OCI-LY7 (cell line): Measurements from ENCODE around the gene RASGRP4. TPM values are rescaled to one million over a fixed set of nuclear protein-coding genes. Genes with fewer than 3 reads are reported as not detected.

Experiments
- BruUV-seq: library from RNA; stranded (reverse); fragments of 400-500 nt; replicated peaks from 2 replicates; lab custom pipeline; 2021; lab: Mats Ljungman, UMichigan
- CTCF ChIA-PET: fragments of 300-600 bp; sonication (Branson Sonifier 250); formaldehyde crosslinking; loops from one replicate; lab custom pipeline; 2022; ENCODE audit warnings: antibody characterized with exemption; ENCODE audit not compliant: unreplicated experiment; lab: Charles Lee
- POLR2A ChIA-PET: fragments of 300-600 bp; sonication (Branson Sonifier 250); formaldehyde crosslinking; loops from one replicate; lab custom pipeline; 2022; ENCODE audit warnings: antibody characterized with exemption; lab: Charles Lee
- DNase-seq: peaks from one replicate; pipeline ENCODE4 v3.0.0-alpha.2; 2015; ENCODE audit warnings: low spot score
- H2AFZ ChIP-seq: fragments of 200-600 bp; sonication (generic), shearing (Covaris generic); 2 replicates; pipeline ENCODE4 v1.6.1; 2014; ENCODE audit warnings: mild to moderate bottlenecking, antibody characterized with exemption, low read length, moderate library complexity
- H3K27ac ChIP-seq: fragments of 200-600 bp; sonication (generic); 2 replicates; pipeline ENCODE4 v1.5.1; 2014; ENCODE audit warnings: mixed run types, low read depth, mild to moderate bottlenecking, moderate library complexity, low read length, inconsistent platforms; ENCODE audit not compliant: poor library complexity, severe bottlenecking
- H3K36me3 ChIP-seq: fragments of 200-600 bp; sonication (generic); 2 replicates; pipeline ENCODE4 v1.6.1; 2014; ENCODE audit warnings: mild to moderate bottlenecking, antibody characterized with exemption, low read length, moderate library complexity, mixed read lengths; ENCODE audit not compliant: insufficient read depth
- H3K4me1 ChIP-seq: fragments of 200-600 bp; sonication (generic); 2 replicates; pipeline ENCODE4 v1.5.1; 2014; ENCODE audit warnings: mild to moderate bottlenecking, low read length; ENCODE audit not compliant: insufficient read depth, poor library complexity, severe bottlenecking
- H3K4me2 ChIP-seq: fragments of 200-600 bp; sonication (generic); 2 replicates; pipeline ENCODE4 v1.6.1; 2014; ENCODE audit warnings: mild to moderate bottlenecking, low read length
- H3K4me3 ChIP-seq: fragments of 200-600 bp; sonication (generic); 2 replicates; pipeline ENCODE4 v1.5.1; 2014; ENCODE audit warnings: mild to moderate bottlenecking, low read depth, low read length; ENCODE audit not compliant: poor library complexity, severe bottlenecking
- H3K79me2 ChIP-seq: fragments of 200-600 bp; sonication (generic); 2 replicates; pipeline ENCODE4 v1.6.1; 2016; ENCODE audit warnings: low read depth, mild to moderate bottlenecking, low read length, moderate library complexity, mixed read lengths; ENCODE audit not compliant: insufficient read depth
- H3K9me2 ChIP-seq: fragments of 200-600 bp; sonication (generic); 2 replicates; pipeline ENCODE4 v1.6.1; 2016; ENCODE audit warnings: mild to moderate bottlenecking, low read length, mixed read lengths; ENCODE audit not compliant: insufficient read depth
- H3K9me3 ChIP-seq: fragments of 200-600 bp; sonication (generic); 2 replicates; pipeline ENCODE4 v1.6.1; 2014; ENCODE audit warnings: mild to moderate bottlenecking, mixed run types, low read length, mixed read lengths
- H4K20me1 ChIP-seq: fragments of 200-600 bp; sonication (generic); 2 replicates; pipeline ENCODE4 v1.6.1; 2014; ENCODE audit warnings: mild to moderate bottlenecking, antibody characterized with exemption, low read length, moderate library complexity, mixed read lengths; ENCODE audit not compliant: insufficient read depth
- EZH2phosphoT487 ChIP-seq: fragments of 200-600 bp; sonication (generic); IDR thresholded peaks from 2 replicates; pipeline ENCODE4 v1.6.1; 2018; ENCODE audit warnings: low read depth, borderline replicate concordance, mild to moderate bottlenecking, mixed run types, antibody characterized with exemption, low read length, moderate library complexity, mixed read lengths
- intact Hi-C: fragments of 100-400 bp; cut with micrococcal nuclease; formaldehyde crosslinking; loops from one replicate; pipeline ENCODE4 v1.10.0; 2022; ENCODE audit not compliant: unreplicated experiment
- total RNA-seq, 2 experiments: library from RNA; depleted of rRNA in 1 of 2; stranded (reverse); fragments of >200 nt in 1 of 2; shearing (Covaris generic) in 1 of 2; gene quantifications; 2 replicates each; pipeline ENCODE4 v1.2.3, GENCODE V29; 2014 to 2022
- TF ChIP-seq, protein P1 (sequence below): fragments of 200-600 bp; sonication (generic); conservative IDR thresholded peaks from 2 replicates; pipeline ENCODE4 v1.5.1; 2014; ENCODE audit warnings: mild to moderate bottlenecking, antibody characterized with exemption, low read length, moderate library complexity, mixed read lengths

Gene RASGRP4
- total RNA-seq, 2 experiments from 2014 or later, result not detected

DNA sequence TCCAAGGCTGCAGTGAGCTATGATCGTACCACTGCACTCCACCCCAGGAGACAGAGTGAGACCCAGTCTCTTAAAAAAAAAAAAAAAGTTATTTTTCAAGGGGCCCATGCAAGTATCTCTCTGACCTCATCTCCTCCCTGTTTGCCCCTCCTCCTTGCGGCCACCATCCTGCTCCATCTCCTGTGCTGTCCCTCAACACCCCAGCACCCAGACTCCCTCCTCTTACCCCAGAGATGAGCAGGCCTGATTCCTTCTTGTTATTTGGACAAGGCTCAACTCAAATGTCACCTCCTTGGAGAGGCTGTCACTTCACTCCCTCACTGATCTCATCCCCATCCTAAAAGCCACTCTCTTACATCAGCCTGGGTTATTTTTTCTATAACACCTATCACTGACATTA is 11.9 kb upstream of the RASGRP4 start:
- Histone ChIP-seq H3K4me3 (no peak overlapping the region), H3K4me1 (no peaks in the 10 kb centered on the region), H2AFZ (no peak overlapping the region), H3K9me2 (no peaks in the 10 kb centered on the region), H3K9me3 (no peaks in the 10 kb centered on the region), H4K20me1 (no peaks in the 10 kb centered on the region), H3K79me2 (no peaks in the 10 kb centered on the region), H3K36me3 (no peaks in the 10 kb centered on the region), H3K27ac (no peak overlapping the region), H3K4me2 (no peak overlapping the region)
- BruUV-seq, result no TSS peak
- intact Hi-C loops, result no loop called here
- ChIA-PET POLR2A (interaction anchor here (0.7 kb wide), 1 partner anchor 145 kb away, joined by 3 read pairs; no protein-coding TSS in a partner anchor), CTCF (no interaction called here)
- no peak for DNase-seq
- TF ChIP-seq EZH2phosphoT487, result no peak
- TF ChIP-seq, protein P1, sequence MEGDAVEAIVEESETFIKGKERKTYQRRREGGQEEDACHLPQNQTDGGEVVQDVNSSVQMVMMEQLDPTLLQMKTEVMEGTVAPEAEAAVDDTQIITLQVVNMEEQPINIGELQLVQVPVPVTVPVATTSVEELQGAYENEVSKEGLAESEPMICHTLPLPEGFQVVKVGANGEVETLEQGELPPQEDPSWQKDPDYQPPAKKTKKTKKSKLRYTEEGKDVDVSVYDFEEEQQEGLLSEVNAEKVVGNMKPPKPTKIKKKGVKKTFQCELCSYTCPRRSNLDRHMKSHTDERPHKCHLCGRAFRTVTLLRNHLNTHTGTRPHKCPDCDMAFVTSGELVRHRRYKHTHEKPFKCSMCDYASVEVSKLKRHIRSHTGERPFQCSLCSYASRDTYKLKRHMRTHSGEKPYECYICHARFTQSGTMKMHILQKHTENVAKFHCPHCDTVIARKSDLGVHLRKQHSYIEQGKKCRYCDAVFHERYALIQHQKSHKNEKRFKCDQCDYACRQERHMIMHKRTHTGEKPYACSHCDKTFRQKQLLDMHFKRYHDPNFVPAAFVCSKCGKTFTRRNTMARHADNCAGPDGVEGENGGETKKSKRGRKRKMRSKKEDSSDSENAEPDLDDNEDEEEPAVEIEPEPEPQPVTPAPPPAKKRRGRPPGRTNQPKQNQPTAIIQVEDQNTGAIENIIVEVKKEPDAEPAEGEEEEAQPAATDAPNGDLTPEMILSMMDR, result no peak

DNA sequence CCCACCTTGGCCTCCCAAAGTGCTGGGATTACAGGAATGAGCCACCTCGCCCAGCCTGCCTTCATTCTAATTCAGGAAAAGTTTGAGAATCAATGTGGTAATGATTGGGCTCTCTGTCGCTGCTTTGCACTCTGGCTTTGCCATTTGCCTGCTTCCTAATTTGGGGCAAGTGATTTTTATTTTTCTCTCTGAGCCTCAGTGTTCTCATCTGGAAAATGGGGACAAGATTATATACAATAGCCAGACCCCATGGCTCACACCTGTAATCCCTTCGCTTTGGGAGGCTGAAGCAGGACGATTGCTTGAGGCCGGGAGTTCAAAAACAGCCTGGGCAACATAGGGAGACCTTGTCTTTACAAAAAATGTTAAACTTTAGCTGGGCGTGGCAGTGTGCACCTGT is 11.3 kb upstream of the RASGRP4 start:
- Histone ChIP-seq H3K27ac (no peak overlapping the region), H3K9me3 (no peaks in the 10 kb centered on the region), H3K79me2 (no peaks in the 10 kb centered on the region), H3K4me3 (no peak overlapping the region), H3K9me2 (no peaks in the 10 kb centered on the region), H3K4me1 (no peaks in the 10 kb centered on the region), H2AFZ (no peak overlapping the region), H3K4me2 (no peak overlapping the region), H3K36me3 (no peaks in the 10 kb centered on the region), H4K20me1 (no peaks in the 10 kb centered on the region)
- ChIA-PET CTCF (no interaction called here), POLR2A (no interaction called here)
- intact Hi-C loops, result no loop called here
- DNase-seq, result no peak
- BruUV-seq, result no TSS peak
- TF ChIP-seq EZH2phosphoT487, result no peak
- TF ChIP-seq, protein P1, result no peak

DNA sequence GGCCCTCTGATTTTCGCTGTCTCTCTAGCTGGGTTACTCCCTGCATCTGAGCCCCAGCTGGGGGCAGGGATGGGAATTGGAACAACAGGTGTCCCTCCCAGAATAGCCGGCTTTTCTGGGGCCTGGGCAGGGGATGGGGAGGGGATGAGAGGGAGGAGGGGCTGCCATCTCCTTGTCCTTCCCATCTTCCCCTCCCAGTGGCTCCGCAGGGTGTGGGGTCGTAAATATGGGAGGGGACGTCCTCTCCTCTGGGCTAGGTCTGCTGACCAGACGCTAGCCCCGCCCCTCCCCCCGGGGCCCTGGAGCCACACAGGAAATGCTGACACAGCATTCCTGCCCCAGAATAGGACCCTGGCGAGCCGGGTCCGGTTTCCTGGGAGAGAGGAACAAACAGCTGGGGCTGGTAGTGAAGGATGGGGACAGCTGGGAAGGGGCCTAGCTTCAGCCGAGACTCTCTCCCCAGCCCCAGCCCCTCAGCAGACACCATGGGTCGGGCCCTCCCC is 8.6 kb upstream of the RASGRP4 start:
- H3K4me2 ChIP-seq, result no peak overlapping the region
- H3K27ac ChIP-seq, result no peak overlapping the region
- no peak overlapping the region for H3K4me3 ChIP-seq
- no peaks in the 10 kb centered on the region for H4K20me1 ChIP-seq
- POLR2A ChIA-PET, result no interaction called here
- CTCF ChIA-PET, result no interaction called here
- H3K4me1 ChIP-seq, result no peaks in the 10 kb centered on the region
- no TSS peak for BruUV-seq
- H3K36me3 ChIP-seq, result no peaks in the 10 kb centered on the region
- TF ChIP-seq, protein P1, result no peak
- no peak for TF ChIP-seq EZH2phosphoT487
- DNase-seq, result no peak
- no peaks in the 10 kb centered on the region for H3K79me2 ChIP-seq
- H2AFZ ChIP-seq, result no peak overlapping the region
- H3K9me3 ChIP-seq, result no peaks in the 10 kb centered on the region
- intact Hi-C loops, result no loop called here
- H3K9me2 ChIP-seq, result no peaks in the 10 kb centered on the region
